Measurements from ENCODE around the gene SIGLEC14. TPM values are rescaled to one million over a fixed set of nuclear protein-coding genes. Genes with fewer than 3 reads are reported as not detected.
"Not testable (repeated sequence)": the region's sequence is repeated elsewhere in the genome, so short reads cannot be mapped to it uniquely, and the experiment has no call there.

The SIGLEC14 gene
- total RNA-seq, result 1 to 10 TPM in 1 of 4 donors, under 1 TPM in 2, not detected in 1; 0.83 to 2.2 (median 0.98) TPM

GRCh38 chr19:51646730-51647129, at the start of gene SIGLEC14:
SIGLEC14 (minus strand) TSS chr19:51646825; CDS start chr19:51646759, 66 bp downstream.
- intact Hi-C loops (cut with DNase I; ENCODE audit: low total_unique reads); ATAC-seq; H3K9me3 ChIP-seq; H3K4me3 ChIP-seq; H3K27ac ChIP-seq; H3K36me3 ChIP-seq; H3K4me1 ChIP-seq; in situ Hi-C loops (cut with MboI; ENCODE audit: low sequenced_read_pairs in 4 of 4); H3K27me3 ChIP-seq; DNase-seq: not testable (repeated sequence)

- no peak for ATAC-seq
- in situ Hi-C loops (cut with MboI; ENCODE audit: low sequenced_read_pairs in 4 of 4), result no loop called here
- Histone ChIP-seq H3K4me3 (no peak overlapping the region), H3K4me1 (peaks cover 6 to 8% of the 10 kb centered on the region in 2 donors), H3K27ac (no peak overlapping the region), H3K27me3 (no peaks in the 10 kb centered on the region), H3K9me3 (no peaks in the 10 kb centered on the region), H3K36me3 (no peaks in the 10 kb centered on the region)
- TF ChIP-seq CTCF (IDR thresholded peaks at IDR 0.05 in 4 of 5, conservative IDR thresholded peaks at IDR 0.05 in 1 of 5) (no peak), POLR2A (IDR thresholded peaks at IDR 0.05) (no peak)
- intact Hi-C loops (cut with DNase I; ENCODE audit: low total_unique reads), result no loop called here
- no peak for DNase-seq
These were observed 49.2 kb upstream of the SIGLEC14 start for GRCh38 chr19:51695702-51696315.

GRCh38 chr19:51695088-51695487, 48.5 kb upstream of the SIGLEC14 start:
- in situ Hi-C loops (cut with MboI; ENCODE audit: low sequenced_read_pairs in 4 of 4), result no loop called here
- Histone ChIP-seq H3K36me3 (no peaks in the 10 kb centered on the region), H3K4me1 (peaks cover 6 to 8% of the 10 kb centered on the region in 2 donors), H3K4me3 (no peak overlapping the region), H3K27me3 (no peaks in the 10 kb centered on the region), H3K9me3 (no peaks in the 10 kb centered on the region), H3K27ac (no peak overlapping the region)
- ATAC-seq (no peak), DNase-seq (no peak)
- intact Hi-C loops (cut with DNase I; ENCODE audit: low total_unique reads), result no loop called here
- TF ChIP-seq CTCF (IDR thresholded peaks at IDR 0.05 in 4 of 5, conservative IDR thresholded peaks at IDR 0.05 in 1 of 5), result no peak
- TF ChIP-seq POLR2A (IDR thresholded peaks at IDR 0.05), result no peak

GRCh38 chr19:51694318-51695085, 47.9 kb upstream of the SIGLEC14 start:
- intact Hi-C loops (cut with DNase I; ENCODE audit: low total_unique reads) (no loop called here), in situ Hi-C loops (cut with MboI; ENCODE audit: low sequenced_read_pairs in 4 of 4) (no loop called here)
- peaks cover 0 to 5% (median 0%) of the 10 kb centered on the region in 3 donors for H3K27me3 ChIP-seq
- DNase-seq (no peak), ATAC-seq (no peak)
- no peak for TF ChIP-seq CTCF (IDR thresholded peaks at IDR 0.05 in 4 of 5, conservative IDR thresholded peaks at IDR 0.05 in 1 of 5)
- no peak for TF ChIP-seq POLR2A (IDR thresholded peaks at IDR 0.05)
- no peaks in the 10 kb centered on the region for H3K36me3 ChIP-seq
- no peak overlapping the region for H3K27ac ChIP-seq
- no peak overlapping the region for H3K4me3 ChIP-seq
- peaks cover 6 to 8% of the 10 kb centered on the region in 2 donors for H3K4me1 ChIP-seq
- no peaks in the 10 kb centered on the region for H3K9me3 ChIP-seq

GRCh38 chr19:51693819-51694218, 47.2 kb upstream of the SIGLEC14 start:
- DNase-seq, result no peak
- Histone ChIP-seq H3K36me3 (no peaks in the 10 kb centered on the region), H3K4me1 (peaks cover 6 to 8% of the 10 kb centered on the region in 2 donors), H3K4me3 (no peak overlapping the region), H3K9me3 (no peaks in the 10 kb centered on the region), H3K27me3 (peaks cover 0 to 5% (median 0%) of the 10 kb centered on the region in 3 donors), H3K27ac (no peak overlapping the region)
- TF ChIP-seq POLR2A (IDR thresholded peaks at IDR 0.05), result no peak
- no peak for TF ChIP-seq CTCF (IDR thresholded peaks at IDR 0.05 in 4 of 5, conservative IDR thresholded peaks at IDR 0.05 in 1 of 5)
- in situ Hi-C loops (cut with MboI; ENCODE audit: low sequenced_read_pairs in 4 of 4) (no loop called here), intact Hi-C loops (cut with DNase I; ENCODE audit: low total_unique reads) (no loop called here)
- ATAC-seq, result no peak
